CD4-positive, alpha-beta T cell treated with Interleukin-1 beta for 1 hour (primary cell): Measurements from ENCODE around the gene SLC24A4.

Experiments used
- DNase-seq, 2 donors: peaks; one replicate each; pipeline ENCODE4 v3.0.0-alpha.2; 2020 to 2022

Gene SLC24A4

DNA sequence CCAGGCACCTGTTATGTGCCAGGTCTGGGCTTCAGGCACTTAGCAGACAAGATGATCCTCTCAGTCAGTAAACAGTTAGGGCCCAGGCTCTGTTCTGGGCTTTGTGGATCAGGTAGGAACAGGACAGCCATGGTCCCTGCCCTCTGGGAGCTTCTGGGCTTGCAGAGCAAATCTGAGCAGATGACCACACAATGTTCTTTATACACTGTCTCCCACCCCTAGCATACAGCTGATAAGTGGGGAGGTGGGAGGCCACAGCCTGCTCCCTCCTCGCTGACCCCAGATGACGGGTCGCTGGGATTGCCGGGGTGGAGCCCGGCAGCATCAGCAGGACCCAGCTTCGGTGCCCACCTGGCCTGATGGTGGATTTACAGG is 137.6 kb downstream of the SLC24A4 start:
- DNase-seq: no peak

GRCh38 chr14:92460916-92461579 is 138.1 kb downstream of the SLC24A4 start:
- DNase-seq: peak; percentile 32 to 39

DNA sequence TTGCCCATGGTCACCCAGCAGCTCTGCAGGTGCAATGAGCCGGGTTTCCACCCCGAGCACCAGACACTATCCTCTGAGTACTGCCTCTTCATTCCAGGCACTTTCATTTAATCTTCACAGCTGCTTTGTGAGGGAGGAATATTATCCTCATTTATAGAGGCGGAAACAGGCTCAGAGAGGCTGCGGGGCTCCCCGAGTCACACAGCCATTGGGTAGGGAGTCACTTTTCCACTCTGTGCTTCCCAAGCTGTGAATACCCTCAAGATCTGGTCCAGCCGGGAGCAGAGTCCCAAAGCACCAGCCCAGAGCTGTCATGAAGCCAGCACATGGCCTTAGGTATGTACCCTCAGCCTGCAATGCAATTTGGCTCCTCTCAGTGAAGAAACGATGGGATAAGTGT is 138.9 kb downstream of the SLC24A4 start:
- DNase-seq: no peak

DNA sequence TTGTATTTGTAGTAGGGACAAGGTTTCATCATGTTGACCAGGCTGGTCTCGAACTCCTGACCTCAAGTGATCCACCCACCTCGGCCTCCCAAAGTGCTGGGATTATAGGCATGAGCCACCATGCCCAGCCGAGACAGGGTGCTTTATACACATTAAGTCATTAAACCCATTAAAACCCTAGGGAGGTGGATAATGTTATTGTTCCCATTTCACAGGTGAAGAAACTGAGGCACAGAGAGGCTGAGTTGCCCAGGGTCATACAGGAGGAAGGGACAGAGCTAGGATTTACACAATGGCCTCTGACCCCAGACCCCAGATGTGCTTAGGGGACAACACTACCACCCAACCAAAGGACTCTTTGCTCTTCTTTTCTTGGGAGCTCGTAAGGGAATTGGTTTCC is 139.6 kb downstream of the SLC24A4 start:
- no peak for DNase-seq

- no peak for DNase-seq
Observed at GRCh38 chr14:92463141-92463540, 140.2 kb downstream of the SLC24A4 start.

- DNase-seq: no peak
Observed at GRCh38 chr14:92464156-92464555, 141.2 kb downstream of the SLC24A4 start.

- DNase-seq: no peak
Observed at GRCh38 chr14:92464716-92465115, 141.8 kb downstream of the SLC24A4 start.

DNA sequence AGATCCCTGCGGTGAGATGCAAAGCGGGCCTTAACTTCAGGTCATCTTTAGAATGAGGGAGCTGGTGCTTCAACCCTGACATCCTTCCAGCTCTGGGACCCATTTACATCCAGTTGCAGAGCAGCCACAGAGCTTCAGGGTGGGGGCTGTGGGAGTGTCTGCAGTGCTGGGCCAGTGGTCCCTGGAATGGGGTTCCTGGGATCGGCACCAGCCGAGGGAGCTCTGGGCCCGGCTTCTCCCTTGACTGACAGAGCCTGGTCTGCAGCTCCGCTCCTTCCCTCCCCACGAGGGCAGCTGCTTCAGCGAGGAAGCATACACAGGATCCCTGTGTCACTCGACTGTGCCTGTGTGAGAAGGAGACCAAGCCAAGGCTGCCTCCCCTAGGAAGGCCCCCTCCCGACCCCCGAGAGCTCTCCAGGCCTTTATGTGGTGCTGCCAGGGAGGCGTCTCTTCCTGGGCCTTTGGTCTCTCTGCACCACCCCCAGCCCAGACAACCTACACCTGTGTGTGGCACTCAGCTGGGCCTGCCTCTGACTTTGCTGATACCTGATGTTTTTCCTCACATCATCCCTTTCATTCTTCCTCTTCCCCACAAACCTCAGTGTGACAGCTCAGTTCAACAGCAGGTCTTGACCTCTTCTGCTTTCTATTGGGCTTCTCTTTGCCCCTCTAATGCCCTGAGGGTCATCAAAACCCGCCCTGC is 142.5 kb downstream of the SLC24A4 start:
- DNase-seq: no peak

GRCh38 chr14:92466059-92466458 is 143.1 kb downstream of the SLC24A4 start:
- no peak for DNase-seq

GRCh38 chr14:92469515-92469914 is 146.6 kb downstream of the SLC24A4 start:
- DNase-seq: no peak

GRCh38 chr14:92470215-92470614 is 147.2 kb downstream of the SLC24A4 start:
- no peak for DNase-seq

- DNase-seq: no peak
Observed at GRCh38 chr14:92470811-92471210, 147.8 kb downstream of the SLC24A4 start.

DNA sequence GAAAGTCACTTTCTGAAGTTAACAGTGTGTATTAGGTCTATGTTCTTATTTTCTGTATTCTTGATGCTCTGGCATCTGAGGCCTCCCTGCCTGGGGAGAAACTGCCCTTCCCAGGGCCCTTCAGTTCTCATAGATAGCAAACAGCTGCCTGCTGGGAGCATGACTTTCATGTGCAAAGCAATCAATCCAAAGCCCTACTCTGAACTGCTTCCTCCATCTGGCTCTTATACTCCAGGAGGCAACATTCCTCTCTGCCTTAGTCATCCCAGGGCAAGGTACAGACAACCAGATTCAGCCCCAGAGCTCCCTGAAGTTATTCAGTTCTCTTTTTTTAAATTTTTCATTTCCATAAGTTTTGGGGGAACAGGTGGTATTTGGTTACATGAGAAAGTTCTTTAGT is 149.0 kb downstream of the SLC24A4 start:
- DNase-seq: no peak

GRCh38 chr14:92472860-92473259 is 149.9 kb downstream of the SLC24A4 start:
- peak in 1 of 2 donors; percentile 26 for DNase-seq

DNA sequence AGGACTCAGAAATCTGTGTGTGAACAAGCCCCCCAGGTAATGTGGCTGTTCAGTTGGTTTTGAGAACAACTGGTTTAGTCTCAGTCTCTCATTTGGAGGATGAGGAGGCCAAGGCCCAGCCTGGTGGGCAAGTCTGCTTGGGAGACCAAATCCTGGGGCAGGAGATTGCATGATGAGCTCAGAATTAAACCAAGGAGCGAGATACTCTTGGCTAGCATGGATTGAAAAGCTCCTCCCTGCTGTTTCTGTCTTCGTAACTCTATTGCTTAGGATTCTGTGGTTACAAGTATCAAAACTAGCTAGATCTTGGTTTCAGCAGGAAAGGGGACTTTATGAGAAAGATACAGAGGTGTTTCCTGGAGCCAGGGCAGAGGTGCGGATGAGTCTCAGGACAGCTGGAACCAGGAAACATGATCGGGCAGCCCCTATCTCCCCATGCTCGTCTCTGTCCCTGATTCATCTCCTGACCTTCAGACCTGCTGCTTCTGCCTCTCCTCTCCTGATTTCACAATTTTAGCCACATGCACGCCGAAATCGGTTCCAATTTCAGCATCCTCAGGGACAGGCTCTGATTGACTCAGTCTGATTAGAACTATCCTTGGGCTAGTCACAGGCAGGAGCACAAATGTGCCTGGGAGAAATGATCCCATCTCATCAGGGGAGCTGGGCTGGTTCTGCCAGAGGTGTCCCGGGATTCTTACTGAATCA is 150.4 kb downstream of the SLC24A4 start:
- peak in 1 of 2 donors; percentile 25 for DNase-seq

GRCh38 chr14:92473969-92474535 is 151.1 kb downstream of the SLC24A4 start:
- DNase-seq: no peak

GRCh38 chr14:92475037-92475436 is 152.1 kb downstream of the SLC24A4 start:
- no peak for DNase-seq

DNA sequence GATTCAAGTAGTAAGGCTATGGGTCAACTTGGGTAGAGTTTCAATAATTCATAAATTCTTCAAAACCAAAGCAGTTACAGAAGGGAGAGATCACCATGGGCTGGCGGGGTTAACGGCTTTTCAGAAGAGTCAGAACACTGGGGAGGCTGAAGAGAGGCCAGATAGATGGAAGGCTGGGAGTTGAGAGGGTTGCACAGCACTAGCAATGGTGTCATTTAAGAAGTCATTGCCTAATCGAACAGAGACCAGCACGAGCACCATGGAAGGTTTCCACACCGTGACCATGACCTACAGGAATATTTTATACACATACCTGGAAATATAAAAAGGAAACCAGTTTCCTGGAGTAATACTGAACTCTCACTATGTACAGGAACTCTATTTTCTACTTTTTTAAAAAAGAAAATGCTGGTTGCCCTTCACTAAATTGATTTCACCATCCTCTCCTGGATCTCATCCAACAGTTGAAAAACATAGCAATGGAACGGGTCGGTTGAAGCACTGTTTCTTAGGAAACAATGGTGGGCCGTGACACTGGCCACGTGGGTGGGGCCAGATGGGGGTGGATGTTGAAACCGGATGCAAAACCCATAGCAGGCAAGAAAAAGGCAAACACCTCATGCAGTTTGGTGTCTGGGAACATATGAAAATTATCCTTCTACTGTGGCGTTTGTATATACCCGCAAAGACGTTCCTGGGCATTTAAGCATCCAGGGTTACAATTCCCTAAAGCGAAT is 152.7 kb downstream of the SLC24A4 start:
- DNase-seq: peak in 1 of 2 donors; percentile 41

- no peak for DNase-seq
Observed at GRCh38 chr14:92480856-92481255, 157.9 kb downstream of the SLC24A4 start.

DNA sequence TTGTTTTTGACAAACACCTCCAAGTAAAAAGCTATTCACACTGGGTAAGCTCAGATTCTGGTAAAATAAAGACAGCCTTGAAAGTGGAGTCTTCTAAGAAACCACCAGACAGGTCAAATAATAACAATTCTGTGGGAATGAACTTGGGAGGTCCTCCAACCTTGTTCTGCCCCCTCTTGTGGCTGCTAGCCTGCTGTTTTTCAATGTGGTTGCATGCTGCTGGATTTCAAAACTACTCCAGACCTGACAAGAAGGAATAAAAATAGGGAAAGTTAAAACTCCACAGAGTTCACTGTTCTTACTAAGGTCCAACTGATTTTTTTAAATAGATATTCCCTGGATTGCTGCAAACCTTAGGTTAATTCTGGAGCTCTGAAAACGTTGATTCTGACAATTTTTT is 158.4 kb downstream of the SLC24A4 start:
- DNase-seq: no peak

DNA sequence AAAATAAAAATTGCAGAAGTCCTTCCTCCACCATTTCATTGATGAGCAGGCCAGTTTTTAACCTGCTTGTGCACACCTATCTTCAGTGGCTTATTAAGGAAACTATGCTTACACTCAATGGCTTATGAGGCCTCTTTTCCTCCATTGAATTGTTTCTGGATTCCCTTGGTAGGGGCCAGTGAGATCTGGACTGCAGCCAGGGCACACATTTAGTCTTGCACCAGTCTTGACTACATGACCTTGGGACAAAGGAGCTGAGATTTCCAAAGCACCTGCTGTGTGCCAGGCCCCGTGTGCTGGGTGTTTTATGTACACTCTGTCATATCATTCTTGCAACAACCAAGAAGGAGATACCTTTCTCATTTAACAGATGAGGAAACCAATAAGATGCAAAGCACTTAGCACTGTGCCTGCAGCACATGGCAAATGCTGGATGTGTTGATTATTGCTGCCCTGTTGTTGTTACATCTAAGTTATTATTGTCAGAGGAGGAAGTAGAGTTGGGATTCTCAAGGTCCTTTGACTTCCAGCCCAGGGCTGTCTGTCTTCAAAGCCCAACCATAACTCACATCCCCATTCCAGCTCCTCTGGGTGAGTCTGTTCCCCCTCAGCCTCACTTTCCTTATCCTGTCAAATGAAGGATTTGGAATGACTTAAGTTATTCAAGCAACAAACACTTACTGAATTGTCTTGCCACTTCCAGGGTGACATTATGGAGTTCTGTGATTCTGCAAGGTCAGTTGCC is 159.0 kb downstream of the SLC24A4 start:
- no peak for DNase-seq

DNA sequence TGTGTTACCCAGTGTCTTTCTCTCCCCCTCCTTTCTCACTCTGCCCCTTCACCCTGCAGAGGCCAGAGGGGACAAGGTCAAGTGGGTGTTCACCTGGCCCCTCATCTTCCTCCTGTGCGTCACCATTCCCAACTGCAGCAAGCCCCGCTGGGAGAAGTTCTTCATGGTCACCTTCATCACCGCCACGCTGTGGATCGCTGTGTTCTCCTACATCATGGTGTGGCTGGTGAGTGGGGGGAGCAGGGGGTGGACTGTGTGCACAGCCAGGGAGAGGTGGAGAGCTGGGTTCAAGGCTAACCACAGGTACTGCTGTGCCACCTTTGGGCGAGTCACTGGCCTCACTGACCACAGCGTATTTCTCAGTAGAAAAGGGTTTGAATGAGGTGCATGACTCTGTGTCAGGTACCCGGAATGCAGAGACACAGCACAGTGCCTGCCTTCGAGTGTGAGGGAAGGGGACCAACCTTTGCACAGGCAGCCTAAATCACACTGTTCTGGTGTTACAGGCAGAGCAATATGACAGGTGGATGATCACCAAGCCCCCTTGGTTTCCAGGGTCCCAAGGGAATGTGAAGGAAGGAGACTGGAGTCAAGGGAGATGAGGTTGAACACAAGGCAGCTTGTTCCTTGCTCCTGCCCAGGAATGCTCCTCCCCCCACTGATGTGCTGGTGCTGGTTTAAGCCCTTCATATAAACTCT is 159.8 kb downstream of the SLC24A4 start:
- DNase-seq: no peak
